ENCODE data around the gene CRMP1.

The CRMP1 gene

DNA sequence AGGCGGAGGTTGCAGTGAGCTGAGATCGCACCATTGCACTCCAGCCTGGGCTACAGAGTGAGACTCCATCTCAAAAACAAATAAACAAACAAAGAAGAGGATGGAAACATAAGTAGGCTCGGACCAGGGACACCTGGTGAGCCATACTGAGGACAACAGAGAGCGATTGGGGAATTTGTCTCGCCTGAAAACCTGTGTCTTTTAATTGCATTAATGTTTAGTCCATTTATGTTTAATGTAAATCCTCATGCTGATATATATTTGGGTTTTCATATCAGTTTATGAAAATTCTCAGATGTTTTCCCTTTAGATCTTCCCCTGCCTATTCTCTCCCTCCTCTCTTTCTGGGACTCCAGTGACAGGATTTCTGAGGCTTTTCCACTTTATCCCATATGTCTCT, 97.3 kb downstream of the CRMP1 start:
- DNase-seq (ENCODE audit: low read depth) = no peak

DNA sequence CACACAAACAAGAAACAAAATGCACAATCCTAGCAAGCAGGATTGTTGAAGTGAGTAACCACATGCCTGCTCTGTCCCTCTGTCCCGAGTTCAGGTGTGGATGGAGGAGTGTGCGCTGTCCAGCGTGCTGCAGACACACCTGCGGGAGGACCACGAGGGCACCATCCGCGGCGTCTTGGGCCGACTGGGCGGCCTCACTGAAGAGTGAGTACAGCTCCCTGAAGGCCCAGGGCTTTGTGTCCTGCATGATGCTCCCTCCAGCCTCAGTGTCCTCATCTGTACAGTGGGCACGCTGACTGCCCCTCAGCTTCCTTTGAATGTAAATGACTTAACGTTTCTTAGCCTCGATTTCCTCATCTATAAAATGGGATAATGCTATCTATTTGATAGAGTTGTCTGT, 99.4 kb downstream of the CRMP1 start:
- DNase-seq (ENCODE audit: low read depth) = no peak

DNA sequence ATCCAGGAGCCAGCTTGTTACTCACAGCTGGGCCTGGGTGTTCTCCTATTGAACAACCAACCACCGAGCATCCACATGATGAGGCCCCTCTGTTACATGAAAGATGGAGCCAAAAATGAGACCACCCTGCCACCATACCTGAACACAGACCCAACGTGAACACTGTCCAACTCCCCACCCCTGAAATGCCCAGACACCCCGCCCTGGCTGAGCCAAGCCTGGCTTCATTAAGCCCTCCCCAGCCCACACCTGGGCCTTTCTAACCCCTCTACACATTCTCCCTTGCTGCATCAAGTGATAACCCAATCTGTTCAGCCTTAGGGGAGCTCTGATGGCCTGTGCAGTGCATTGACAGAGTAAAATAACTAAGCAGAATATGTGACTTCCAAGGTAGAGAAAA, 101.2 kb downstream of the CRMP1 start:
- DNase-seq (ENCODE audit: low read depth) = no peak

DNA sequence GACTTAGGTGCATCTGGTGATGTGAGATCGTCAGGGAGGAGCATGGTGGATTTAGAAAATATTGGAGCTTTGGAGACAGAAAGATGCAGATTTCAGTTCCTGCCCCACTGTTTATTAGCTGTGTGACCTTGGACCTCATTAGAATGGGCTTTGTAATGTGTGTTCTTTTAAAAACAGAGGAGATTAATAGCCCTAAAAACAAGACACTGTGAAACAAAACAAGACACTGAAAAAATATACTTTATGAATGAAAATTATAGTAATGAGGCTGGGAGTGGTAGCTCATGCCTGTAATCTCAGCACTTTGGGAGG, 102.4 kb downstream of the CRMP1 start:
- no peak for DNase-seq (ENCODE audit: low read depth)

DNA sequence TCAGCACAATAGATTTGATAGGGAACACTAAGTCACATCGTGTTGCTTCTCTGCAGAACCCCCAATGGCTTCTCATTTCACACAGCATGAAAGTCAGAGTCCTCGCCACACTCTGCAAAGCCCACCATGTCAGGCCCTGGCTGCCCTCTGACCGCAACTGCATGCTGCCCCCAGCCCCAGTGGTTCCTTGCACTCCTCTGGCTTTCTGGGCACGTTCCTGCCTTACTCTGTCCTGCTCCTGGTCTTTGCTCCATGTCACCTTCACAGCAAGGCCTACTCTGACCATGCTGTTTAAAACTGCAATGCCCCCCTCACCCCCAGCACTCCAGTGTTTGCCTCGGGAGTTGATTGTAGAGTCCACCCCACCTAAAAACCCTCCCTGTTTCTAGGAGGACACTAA, 103.7 kb downstream of the CRMP1 start:
- DNase-seq (ENCODE audit: low read depth) = no peak

DNA sequence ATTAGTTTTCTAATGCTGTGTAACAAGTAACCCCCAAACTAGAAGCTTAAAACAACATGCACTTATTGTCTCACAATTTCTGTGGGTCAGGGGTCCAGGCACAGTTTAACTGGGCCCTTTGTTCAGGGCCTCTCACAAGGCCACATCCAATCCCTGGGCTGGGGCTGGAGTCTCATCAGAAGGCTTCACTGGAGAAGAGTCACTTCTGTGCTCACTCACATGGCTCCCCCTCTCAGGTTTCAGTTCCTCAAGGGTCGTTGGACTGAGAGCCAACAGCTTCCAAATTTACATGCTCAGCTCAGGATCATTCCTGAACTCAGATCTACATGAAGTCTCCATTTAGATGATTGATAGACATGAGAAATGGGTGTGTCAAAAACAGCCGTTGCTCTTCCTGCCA, 104.7 kb downstream of the CRMP1 start:
- DNase-seq (ENCODE audit: low read depth) = no peak

DNA sequence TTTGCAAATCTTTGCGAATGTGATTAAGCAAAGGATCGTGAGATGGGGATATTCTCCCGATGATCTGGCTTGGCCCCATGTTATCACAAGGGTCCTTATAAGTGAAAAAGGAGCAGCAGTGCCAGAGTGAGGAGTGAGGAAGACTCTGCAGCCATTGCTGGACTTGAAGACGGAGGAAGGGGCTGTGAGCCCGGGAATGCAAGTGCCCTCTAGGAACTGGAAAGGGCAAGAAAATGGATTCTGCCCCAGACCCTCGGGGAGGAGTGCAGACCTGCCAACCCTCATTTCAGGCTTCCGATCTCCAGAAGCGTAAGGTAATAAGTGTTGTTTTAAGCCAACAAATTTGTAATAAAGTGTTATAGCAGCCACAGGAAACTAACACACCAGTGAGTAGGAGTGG, 105.6 kb downstream of the CRMP1 start:
- DNase-seq (ENCODE audit: low read depth) = no peak

DNA sequence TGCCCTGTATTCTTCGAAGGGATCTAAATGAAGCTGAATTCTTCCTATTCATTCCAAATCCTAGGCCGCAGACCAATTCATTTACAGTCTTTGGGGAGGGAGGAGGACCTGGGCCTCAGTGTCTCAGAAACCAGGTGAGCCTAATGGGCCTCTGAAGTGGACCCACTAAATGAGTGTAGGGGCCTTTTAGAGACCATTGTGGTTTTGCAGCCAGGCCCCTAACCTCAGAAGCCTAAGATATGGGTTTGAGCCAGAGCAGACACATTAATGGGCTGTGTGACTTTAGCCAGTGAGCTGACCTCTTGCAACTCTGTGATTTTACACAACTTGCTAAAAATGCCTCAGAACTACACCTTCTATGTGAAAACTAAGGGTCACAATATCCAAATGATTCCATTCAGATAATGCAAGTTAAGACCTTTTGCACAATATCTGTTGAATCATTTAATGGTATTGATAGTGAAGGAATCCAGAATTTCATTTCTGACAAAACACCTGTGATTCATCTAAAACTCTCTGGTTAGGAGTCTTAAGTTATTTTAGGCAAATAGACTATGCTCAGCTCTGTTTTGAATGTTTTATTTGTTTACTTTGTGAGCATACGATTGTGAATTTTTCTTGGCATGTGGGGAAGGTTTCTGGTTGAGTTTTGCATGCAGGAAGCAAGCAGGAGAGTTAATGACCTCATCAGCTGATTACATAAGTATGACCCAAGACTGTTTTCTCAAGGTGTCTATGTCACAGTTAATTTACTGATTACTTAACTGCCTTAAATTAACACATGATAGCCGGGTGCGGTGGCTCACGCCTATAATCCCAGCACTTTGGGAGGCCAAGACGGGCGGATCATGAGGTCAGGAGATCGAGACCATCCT, 106.8 kb downstream of the CRMP1 start:
- no peak for DNase-seq (ENCODE audit: low read depth)

DNA sequence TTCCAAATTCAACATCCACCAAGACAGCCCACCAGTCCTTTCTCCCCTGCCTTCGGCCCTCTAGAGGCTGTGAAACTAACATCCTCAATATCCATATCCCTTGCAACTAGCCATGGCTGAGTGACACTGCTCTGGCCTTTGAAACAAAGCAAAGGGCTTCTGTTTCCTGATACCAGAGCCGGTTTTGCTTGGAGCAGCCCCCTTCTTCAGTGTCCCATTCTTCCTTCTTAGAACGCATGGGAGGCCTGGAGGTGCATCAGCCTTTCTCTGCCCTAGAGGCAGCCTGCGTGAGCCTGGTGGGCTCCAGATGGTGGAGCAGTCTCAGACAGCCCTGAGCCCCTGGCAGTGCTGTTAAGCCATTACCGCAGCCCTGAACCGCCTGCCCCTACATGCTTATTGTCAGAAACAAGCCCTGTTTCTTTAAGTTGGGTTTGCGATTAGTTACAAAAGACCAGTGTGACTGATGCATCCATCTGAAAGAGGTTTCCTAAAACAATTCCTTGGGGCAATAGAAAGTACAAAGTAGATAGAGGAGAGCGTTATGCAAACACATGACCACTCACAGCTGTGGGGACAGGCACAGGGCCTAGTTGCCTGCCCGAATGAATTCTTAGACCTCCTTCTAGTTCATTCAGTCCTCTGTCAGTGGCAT, 107.8 kb downstream of the CRMP1 start:
- no peak for DNase-seq (ENCODE audit: low read depth)

DNA sequence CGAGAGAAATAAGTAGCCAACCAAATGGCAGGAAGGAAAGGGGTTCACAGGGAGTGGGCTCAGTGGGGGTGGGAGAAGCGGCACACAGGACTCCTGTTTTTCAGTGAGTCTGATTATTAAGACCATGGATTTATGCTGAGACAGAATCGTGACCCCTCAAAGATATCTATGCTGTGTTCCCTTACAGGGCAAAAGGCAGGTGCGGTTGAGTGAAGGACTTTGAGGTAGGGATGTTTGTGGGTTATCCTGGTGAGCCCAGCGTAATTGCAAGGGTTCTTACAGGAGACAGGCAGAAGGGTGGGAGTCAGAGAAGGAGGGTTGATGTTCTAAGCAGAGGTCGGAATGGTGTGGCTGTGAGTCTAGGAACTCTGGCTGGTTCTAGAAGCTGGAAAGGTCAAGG, 108.9 kb downstream of the CRMP1 start:
- no peak for DNase-seq (ENCODE audit: low read depth)

DNA sequence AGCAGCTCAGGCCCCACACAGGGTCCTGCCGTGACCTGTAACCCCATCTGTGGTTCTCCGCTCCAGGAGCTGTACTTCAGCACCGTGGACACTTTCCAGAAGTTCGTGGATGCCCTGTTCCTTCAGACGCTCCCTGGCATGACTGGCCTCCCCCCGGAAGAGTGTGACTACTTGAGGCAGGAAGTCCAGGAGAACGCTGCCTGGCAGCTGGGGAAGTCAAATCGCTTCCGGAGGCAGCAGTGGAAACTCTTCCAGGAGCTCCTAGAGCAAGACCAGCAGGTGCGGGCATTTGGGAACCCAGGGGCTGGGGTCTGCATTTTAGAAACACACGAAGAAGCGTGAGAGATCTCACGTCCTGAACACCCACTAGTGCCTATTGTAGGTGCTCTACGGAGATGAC, 109.4 kb downstream of the CRMP1 start:
- DNase-seq (ENCODE audit: low read depth) = no peak

DNA sequence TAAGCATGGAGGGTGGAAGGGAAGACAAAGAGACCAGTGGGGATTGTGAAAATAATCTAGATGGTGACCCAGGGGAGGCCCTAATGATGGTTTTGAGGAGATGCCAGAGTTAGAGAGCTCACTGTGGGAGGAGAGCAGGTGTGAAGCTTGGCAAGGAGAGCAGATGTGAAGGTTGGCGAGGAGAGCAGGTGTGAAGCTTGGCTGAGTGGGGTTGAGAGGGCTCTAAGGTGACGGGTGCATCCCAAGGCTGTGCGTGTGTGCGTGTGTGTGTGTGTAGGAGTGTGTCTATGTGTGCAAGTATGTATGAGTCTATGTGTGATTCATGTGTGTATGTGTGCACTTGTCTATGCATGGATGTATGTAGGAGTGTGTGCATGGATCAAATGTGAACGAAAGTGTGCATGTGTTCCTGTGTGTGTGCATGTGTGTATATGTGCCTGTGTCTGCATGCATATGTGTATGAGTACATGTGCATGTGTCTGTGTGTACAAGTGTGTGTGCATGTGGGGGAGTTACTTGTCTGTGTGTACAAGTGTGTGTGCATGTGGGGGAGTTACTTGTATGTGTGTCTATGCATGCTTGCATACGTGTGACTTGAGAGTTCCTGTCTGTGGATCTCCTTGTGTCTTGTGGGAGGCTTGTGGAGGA, 109.9 kb downstream of the CRMP1 start:
- DNase-seq (ENCODE audit: low read depth) = no peak

DNA sequence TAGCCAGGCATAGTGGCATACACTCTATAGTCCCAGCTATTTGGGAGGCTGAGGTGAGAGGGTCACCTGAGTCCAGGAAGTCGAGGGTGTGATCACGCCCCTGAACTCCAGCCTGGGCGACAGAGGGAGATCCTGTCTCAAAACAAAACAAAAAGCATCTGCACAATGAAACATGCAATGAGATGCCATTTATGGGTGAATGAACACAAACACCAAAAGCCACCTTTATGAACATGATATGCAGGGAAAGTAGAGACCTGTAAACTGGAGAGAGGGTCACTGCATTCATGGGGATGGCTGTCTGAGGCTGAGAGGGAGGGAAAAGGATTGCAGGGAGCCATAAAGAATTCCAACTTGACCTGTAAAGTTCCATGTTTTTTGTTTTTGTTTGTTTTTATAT, 111.2 kb downstream of the CRMP1 start:
- DNase-seq (ENCODE audit: low read depth) = no peak

DNA sequence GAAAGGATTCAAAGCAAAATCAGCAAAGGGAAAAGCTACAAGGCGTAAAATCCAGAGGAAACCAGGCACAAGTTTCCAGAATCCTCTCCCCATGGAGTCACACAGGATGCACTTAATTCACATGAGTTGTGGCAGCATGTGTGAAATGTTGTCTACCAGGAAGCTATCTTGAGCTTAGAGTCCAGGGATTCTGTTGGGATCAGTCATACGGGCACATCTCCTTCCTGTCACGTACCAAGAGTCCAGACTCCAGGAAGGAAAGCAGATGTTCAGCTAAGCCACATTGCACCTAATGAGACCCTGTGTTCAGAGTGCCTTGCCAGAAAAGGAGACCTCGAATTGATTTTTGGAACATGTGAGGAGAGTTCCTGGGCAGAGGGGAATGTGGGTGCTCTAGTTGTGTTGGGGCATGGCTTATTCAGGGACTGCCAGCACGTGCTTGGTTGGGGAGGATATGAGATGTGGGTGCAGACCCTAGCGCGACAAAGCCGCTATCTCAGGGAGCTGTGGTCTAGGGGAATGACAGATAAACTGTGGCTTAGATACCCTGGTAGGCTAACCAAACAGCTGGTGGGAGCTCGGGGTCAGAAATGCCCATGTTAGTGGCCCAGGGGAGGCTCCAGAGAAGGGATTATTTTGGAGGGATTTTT, 111.9 kb downstream of the CRMP1 start:
- no peak for DNase-seq (ENCODE audit: low read depth)

DNA sequence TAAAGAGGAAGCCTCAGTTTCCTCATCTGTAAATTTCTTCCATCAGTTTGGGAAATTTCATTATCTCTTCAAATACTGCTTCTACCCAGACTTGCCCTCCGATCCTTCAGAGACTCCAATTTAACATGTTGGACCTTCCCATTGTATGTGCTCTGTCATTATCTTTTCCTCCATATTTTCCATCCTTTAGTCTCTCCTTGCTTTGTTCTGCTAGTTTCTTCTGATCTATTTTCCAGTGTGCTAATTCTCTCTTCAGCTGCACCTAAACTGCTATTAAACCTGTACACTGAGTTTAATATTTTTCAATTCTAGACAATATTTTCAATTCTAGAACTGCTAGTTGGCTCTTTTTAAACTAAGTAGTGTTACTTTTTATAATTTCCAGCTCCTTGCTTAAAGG, 116.4 kb downstream of the CRMP1 start:
- no peak for DNase-seq (ENCODE audit: low read depth)

DNA sequence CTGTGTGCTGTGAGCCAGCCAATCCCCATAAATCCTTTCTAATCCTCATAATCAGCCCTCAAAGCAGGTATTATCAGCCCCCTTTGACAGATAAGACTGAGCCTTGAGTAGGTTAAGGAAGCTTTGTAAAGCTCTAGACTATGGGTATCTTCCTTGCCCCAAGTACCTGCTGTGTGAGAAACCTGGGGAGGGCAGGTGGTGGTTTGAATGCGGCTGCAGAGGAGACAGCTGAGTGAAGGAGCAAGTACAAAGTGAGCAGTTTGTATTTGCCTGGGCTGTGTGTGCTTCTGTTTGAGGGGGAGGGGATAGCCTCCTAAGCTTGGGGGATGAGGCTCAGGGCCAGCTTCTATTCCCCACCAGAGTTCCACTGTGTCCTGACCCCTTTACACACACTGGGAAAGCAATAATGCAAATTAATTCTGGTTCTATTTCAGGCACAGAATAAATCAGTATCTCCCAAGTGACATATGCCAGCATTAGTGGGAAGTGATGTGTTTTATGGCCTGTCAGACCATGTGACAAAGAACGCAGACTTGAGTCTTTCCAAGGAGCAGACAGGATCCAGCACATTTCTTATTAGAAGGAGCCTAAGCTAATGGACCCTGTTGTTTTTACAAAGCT, 118.4 kb downstream of the CRMP1 start:
- no peak for DNase-seq (ENCODE audit: low read depth)

DNA sequence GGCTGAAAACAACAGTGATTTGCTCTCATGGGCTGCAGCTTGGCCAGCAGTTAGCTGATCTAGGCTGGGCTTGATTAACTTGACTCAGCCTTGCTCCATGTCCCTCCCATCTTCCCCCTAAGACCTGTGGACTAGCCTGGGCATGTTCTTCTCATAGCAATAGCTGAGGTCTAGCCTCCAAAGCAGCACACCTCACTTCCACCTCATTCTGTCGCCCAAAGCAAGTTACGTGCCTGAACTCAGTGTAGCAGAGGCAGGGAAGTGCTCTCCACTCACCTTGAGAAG, 119.7 kb downstream of the CRMP1 start:
- no peak for DNase-seq (ENCODE audit: low read depth)

DNA sequence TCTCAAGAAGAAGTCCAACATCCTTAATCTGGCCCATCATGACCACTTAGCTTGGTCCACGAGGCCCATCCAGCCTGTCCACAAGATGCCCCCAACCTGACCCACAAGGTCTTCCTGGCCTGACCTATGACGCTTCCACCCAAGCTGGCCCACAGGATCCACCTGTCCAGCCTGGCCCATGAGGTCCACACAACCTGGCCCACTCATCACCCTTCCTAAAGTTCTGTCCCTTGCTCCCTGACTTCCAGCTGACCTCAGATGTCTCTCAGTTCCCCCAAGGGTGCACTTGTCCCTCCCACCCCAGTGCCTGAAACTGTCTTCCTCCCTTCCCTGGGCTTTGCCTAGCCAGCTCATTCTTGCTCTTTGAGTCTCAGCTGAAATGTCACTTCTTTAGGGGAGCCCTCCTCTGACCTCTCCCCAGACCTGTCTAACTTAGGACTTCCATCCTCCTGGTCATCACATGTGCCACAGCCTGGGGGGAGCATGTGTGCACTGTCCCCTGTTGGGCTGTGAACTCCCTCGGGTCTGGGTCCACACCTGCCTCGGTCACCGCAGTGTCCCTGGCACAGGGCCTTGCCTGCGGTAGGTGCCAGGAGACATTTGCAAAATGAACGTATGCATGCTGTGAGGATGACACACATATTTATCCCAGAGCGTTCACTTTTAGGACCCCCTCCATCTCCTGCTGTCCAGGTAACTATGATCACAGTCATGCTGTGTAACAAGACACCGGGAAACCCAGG, 120.2 kb downstream of the CRMP1 start:
- DNase-seq (ENCODE audit: low read depth) = no peak

Measured in stimulated activated CD8-positive, alpha-beta memory T cell treated with anti-CD3 and anti-CD28 coated beads, Interleukin-15, amount 100 ng/mL, for 24 hours (primary cell).